Epithelial cell of esophagus (primary cell): Measurements from ENCODE around the gene ARHGAP9.

Source experiments
- DNase-seq: peaks from one replicate; pipeline ENCODE4 v3.0.0; 2010; ENCODE audit warnings: low read depth
- H3K4me3 ChIP-seq: 2 replicates; pipeline ENCODE4 v1.5.1; 2011; ENCODE audit warnings: mild to moderate bottlenecking, low read length, control low read depth
- CTCF ChIP-seq: IDR thresholded peaks from 2 replicates; pipeline ENCODE4 v1.5.1; 2011; ENCODE audit warnings: low read depth, mild to moderate bottlenecking, low read length, control low read depth, inconsistent platforms; ENCODE audit not compliant: insufficient read depth; ENCODE audit errors: missing control alignments

The ARHGAP9 gene

DNA sequence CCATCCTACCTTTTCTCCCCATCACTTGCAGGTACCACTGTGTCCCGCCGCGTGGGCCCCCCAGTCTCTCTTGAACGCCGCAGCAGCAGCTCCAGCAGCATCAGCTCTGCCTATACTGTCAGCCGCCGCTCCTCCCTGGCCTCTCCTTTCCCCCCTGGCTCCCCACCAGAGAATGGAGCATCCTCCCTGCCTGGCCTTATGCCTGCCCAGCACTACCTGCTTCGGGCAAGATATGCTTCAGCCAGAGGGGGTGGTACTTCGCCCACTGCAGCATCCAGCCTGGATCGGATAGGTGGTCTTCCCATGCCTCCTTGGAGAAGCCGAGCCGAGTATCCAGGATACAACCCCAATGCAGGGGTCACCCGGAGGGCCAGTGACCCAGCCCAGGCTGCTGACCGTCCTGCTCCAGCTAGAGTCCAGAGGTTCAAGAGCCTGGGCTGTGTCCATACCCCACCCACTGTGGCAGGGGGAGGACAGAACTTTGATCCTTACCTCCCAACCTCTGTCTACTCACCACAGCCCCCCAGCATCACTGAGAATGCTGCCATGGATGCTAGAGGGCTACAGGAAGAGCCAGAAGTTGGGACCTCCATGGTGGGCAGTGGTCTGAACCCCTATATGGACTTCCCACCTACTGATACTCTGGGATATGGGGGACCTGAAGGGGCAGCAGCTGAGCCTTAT lies 9.2 kb downstream of the ARHGAP9 start:
- TF ChIP-seq CTCF = no peak
- H3K4me3 ChIP-seq = no peak overlapping the region
- DNase-seq = no peak

- DNase-seq = no peak
- TF ChIP-seq CTCF = no peak
- H3K4me3 ChIP-seq = no peak overlapping the region
These were observed 10.1 kb downstream of the ARHGAP9 start for GRCh38 chr12:57469296-57470164.

DNA sequence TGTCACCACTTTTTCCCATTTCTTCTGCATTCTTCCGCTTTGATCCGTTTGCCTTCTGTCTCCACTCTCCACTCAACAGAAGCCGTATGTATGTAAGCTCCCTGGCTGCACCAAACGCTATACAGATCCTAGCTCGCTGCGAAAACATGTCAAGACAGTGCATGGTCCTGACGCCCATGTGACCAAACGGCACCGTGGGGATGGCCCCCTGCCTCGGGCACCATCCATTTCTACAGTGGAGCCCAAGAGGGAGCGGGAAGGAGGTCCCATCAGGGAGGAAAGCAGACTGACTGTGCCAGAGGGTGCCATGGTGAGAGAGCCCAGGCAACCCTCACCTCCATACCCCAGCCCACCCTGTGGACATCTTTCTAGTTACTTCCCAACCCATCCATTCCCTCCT lies 11.8 kb downstream of the ARHGAP9 start:
- no peak overlapping the region for H3K4me3 ChIP-seq
- TF ChIP-seq CTCF = no peak
- no peak for DNase-seq

- no peak for TF ChIP-seq CTCF
- no peak for DNase-seq
- no peak overlapping the region for H3K4me3 ChIP-seq
These were observed 12.3 kb downstream of the ARHGAP9 start for GRCh38 chr12:57467212-57467874.

GRCh38 chr12:57465747-57466505 lies 13.7 kb downstream of the ARHGAP9 start:
- no peak for DNase-seq
- H3K4me3 ChIP-seq = no peak overlapping the region
- no peak for TF ChIP-seq CTCF

DNA sequence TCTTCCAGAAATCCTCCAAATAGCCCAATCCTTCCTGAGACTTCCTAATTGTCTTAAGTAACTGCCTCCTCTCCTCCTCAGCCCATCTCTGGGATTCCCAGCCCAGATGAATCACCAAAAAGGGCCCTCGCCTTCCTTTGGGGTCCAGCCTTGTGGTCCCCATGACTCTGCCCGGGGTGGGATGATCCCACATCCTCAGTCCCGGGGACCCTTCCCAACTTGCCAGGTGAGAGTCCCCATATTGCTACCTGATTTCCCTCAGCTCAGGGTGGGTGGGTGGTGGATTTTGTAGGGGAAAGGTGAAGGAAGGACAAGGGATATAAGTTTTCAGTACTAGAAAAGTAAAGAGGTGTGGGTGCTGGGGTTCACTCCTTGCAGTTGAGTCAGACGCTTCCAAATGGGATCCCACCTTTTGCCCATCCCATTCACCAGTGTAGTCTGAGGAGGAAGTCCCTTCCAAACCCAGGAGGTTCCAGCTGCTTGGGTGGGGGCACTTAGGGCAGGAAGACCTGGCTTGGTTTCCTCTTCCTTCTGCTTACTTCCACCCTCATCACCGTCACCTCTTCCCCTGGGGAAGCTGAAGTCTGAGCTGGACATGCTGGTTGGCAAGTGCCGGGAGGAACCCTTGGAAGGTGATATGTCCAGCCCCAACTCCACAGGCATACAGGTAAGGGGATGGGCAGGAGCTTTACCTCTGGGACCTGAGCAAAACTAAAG lies 14.5 kb downstream of the ARHGAP9 start:
- TF ChIP-seq CTCF = no peak
- H3K4me3 ChIP-seq = no peak overlapping the region
- DNase-seq = no peak
